K562 (cell line): Measurements from ENCODE around the gene SLC48A1. TPM values are rescaled to one million over a fixed set of nuclear protein-coding genes. Genes with fewer than 3 reads are reported as not detected.

Source experiments
- ATAC-seq: fragments of 200-7000 bp; cut with Tn5 transposase; 3 replicates; pipeline ENCODE4 v1.9.1; 2020; ENCODE audit warnings: moderate library complexity
- BruUV-seq: library from RNA; stranded (reverse); fragments of 400-500 nt; replicated peaks from 2 replicates; lab custom pipeline; 2021; lab: Mats Ljungman, UMichigan
- CTCF ChIA-PET: fragments of 300-600 bp; formaldehyde crosslinking; extraction: SDS; loops from one replicate; lab custom pipeline; 2021; ENCODE audit warnings: low intra/inter-chr PET ratio; lab: Yijun Ruan, JAX
- POLR2A ChIA-PET: fragments of 300-600, 350-650 bp; sonication (Branson Sonifier 250); formaldehyde crosslinking; extraction: SDS; loops from one replicate; lab custom pipeline; 2021; ENCODE audit warnings: antibody characterized with exemption, inconsistent platforms; lab: Yijun Ruan, JAX
- DNase-seq, 4 experiments: peaks; one replicate each; pipeline versions ENCODE4 v3.0.0 to v3.0.0-alpha.2; 2011 to 2018; ENCODE audit warnings: low spot score in 3 of 4, mixed read lengths in 3 of 4; ENCODE audit errors: extremely low read depth in 1 of 4
- FAIRE-seq: peaks from 2 replicates; lab custom pipeline; 2011; peaks lifted over from hg19 to GRCh38; lab: Jason Lieb, UNC
- H2AFZ ChIP-seq: 2 replicates; pipeline ENCODE4 v1.6.0; 2011; ENCODE audit warnings: low read depth, low read length, control low read depth, inconsistent platforms
- H3K27ac ChIP-seq: fragments of 200-600 bp; 3 replicates; pipeline ENCODE4 v1.8.0; 2011; ENCODE audit warnings: low read depth, mild to moderate bottlenecking, control low read depth, inconsistent platforms, low read length, moderate library complexity, mixed read lengths; ENCODE audit errors: extremely low read depth
- H3K27me3 ChIP-seq, 2 experiments: fragments of 300-600 bp in 1 of 2; 2 replicates in 1 of 2; 3 replicates in 1 of 2; pipeline versions ENCODE4 v1.6.0 to v1.8.0; 2011; ENCODE audit warnings: inconsistent platforms in 2 of 2, low read length in 2 of 2, mild to moderate bottlenecking in 1 of 2, mixed read lengths in 1 of 2, moderate library complexity in 1 of 2; ENCODE audit not compliant: control insufficient read depth in 2 of 2, insufficient read depth in 2 of 2
- H3K36me3 ChIP-seq: fragments of 300-600 bp; 3 replicates; pipeline ENCODE4 v1.8.0; 2011; ENCODE audit warnings: mild to moderate bottlenecking, low read length, inconsistent platforms; ENCODE audit not compliant: control insufficient read depth, insufficient read depth
- H3K4me1 ChIP-seq, 2 experiments: fragments of 200-600 bp in 1 of 2; replicated peaks in 1 of 2; 2 replicates in 1 of 2; 3 replicates in 1 of 2; pipeline versions ENCODE4 v1.5.1 to v1.8.0; 2011; ENCODE audit warnings: inconsistent platforms in 2 of 2, low read length in 2 of 2, mild to moderate bottlenecking in 1 of 2, mixed read lengths in 1 of 2, moderate library complexity in 1 of 2; ENCODE audit not compliant: control insufficient read depth in 2 of 2, insufficient read depth in 2 of 2
- H3K4me2 ChIP-seq: 2 replicates; pipeline ENCODE4 v1.6.1; 2011; ENCODE audit warnings: low read length, control low read depth, inconsistent platforms, mixed read lengths; ENCODE audit not compliant: insufficient read depth
- H3K4me3 ChIP-seq: fragments of 200-600 bp; sonication (generic), shearing (Covaris generic); 2 replicates; pipeline ENCODE4 v1.5.1; 2016; ENCODE audit warnings: control low read depth, inconsistent platforms
- H3K79me2 ChIP-seq: fragments of 200-600 bp; 3 replicates; pipeline ENCODE4 v1.8.0; 2011; ENCODE audit warnings: low read length, inconsistent platforms; ENCODE audit not compliant: control insufficient read depth, insufficient read depth
- H3K9ac ChIP-seq, 2 experiments: 2 replicates each; pipeline versions ENCODE4 v1.6.0 to v1.6.1; 2011; ENCODE audit warnings: low read depth in 2 of 2, low read length in 2 of 2, control low read depth in 1 of 2, inconsistent platforms in 1 of 2, mild to moderate bottlenecking in 1 of 2, mixed read lengths in 1 of 2; ENCODE audit not compliant: insufficient read depth in 1 of 2
- H3K9me1 ChIP-seq: one replicate; pipeline ENCODE4 v1.6.0; 2011; ENCODE audit warnings: inconsistent platforms, mild to moderate bottlenecking, low read length, moderate library complexity; ENCODE audit not compliant: control insufficient read depth, insufficient read depth
- H3K9me3 ChIP-seq: replicated peaks from 2 replicates; pipeline ENCODE4 v1.5.1; 2011; ENCODE audit warnings: low read depth, low read length, inconsistent platforms; ENCODE audit not compliant: control insufficient read depth, insufficient read depth
- H4K20me1 ChIP-seq: replicated peaks from 2 replicates; pipeline ENCODE4 v1.6.1; 2011; ENCODE audit warnings: low read length, inconsistent platforms, mixed read lengths; ENCODE audit not compliant: control insufficient read depth, insufficient read depth
- ARID1B ChIP-seq: fragments of 450-650 bp; IDR thresholded peaks from 2 replicates; pipeline ENCODE4 v1.6.1; 2016; ENCODE audit warnings: antibody characterized with exemption, mild to moderate bottlenecking, inconsistent platforms
- ATF3 ChIP-seq, 2 experiments: fragments of 450-650 bp in 1 of 2; sonication (generic) in 1 of 2; formaldehyde crosslinking in 1 of 2; IDR thresholded peaks in 1 of 2; conservative IDR thresholded peaks in 1 of 2; 2 replicates each; pipeline versions ENCODE4 v1.6.1 to v1.8.1; 2016 to 2023; ENCODE audit warnings: mild to moderate bottlenecking in 2 of 2, moderate library complexity in 2 of 2, inconsistent platforms in 1 of 2, missing genetic modification reagents in 1 of 2
- DPF2 ChIP-seq: fragments of 450-650 bp; IDR thresholded peaks from 2 replicates; pipeline ENCODE4 v1.6.1; 2016
- EP400 ChIP-seq: fragments of 450-650 bp; IDR thresholded peaks from 2 replicates; pipeline ENCODE4 v1.6.1; 2017; ENCODE audit warnings: antibody characterized with exemption, mild to moderate bottlenecking, moderate library complexity
- ERF ChIP-seq: fragments of 450-650 bp; formaldehyde crosslinking; IDR thresholded peaks from 2 replicates; pipeline ENCODE4 v1.4.0; 2020; ENCODE audit warnings: mild to moderate bottlenecking, mixed read lengths
- FOSL1 ChIP-seq: fragments of 200-800 bp; sonication (Bioruptor generic); conservative IDR thresholded peaks from 2 replicates; pipeline ENCODE4 v1.6.1; 2016; ENCODE audit warnings: missing genetic modification characterization, missing compliant biosample characterization
- JUND ChIP-seq, 2 experiments: IDR thresholded peaks; 2 replicates in 1 of 2; 3 replicates in 1 of 2; pipeline ENCODE4 v1.6.1; 2011; ENCODE audit warnings: borderline replicate concordance in 2 of 2, low read depth in 2 of 2, low read length in 2 of 2, improper control_type of control experiment in 1 of 2, missing biosample characterization in 1 of 2, missing genetic modification characterization in 1 of 2, missing genetic modification reagents in 1 of 2
- MNT ChIP-seq, 2 experiments: fragments of 450-650 bp; conservative IDR thresholded peaks; 2 replicates each; pipeline ENCODE4 v1.6.1; 2017; ENCODE audit warnings: mild to moderate bottlenecking in 2 of 2, moderate library complexity in 2 of 2
- NCOA1 ChIP-seq: fragments of 450-650 bp; IDR thresholded peaks from 2 replicates; pipeline ENCODE4 v1.6.1; 2016; ENCODE audit warnings: low read depth
- SMARCA4 ChIP-seq: fragments of 450-650 bp; IDR thresholded peaks from 2 replicates; pipeline ENCODE4 v1.6.1; 2016
- TEAD1 ChIP-seq, 2 experiments: fragments of 450-650 bp in 1 of 2; sonication (generic) in 1 of 2; formaldehyde crosslinking; IDR thresholded peaks; 2 replicates each; pipeline versions ENCODE4 v1.4.0 to v1.8.0; 2020 to 2022; ENCODE audit warnings: mild to moderate bottlenecking in 2 of 2, missing genetic modification reagents in 1 of 2
- TEAD2 ChIP-seq: fragments of 450-650 bp; IDR thresholded peaks from 2 replicates; pipeline ENCODE4 v1.6.1; 2016; ENCODE audit warnings: missing genetic modification characterization, control low read depth, missing compliant biosample characterization
- TEAD4 ChIP-seq, 2 experiments: sonication (generic) in 1 of 2; formaldehyde crosslinking in 1 of 2; IDR thresholded peaks; 2 replicates each; pipeline versions ENCODE4 v1.6.1 to v1.8.0; 2012 to 2022; ENCODE audit warnings: borderline replicate concordance in 1 of 2, inconsistent platforms in 1 of 2, low read length in 1 of 2, mild to moderate bottlenecking in 1 of 2, missing genetic modification reagents in 1 of 2
- VEZF1 ChIP-seq: fragments of 200-800 bp; sonication (Bioruptor generic); IDR thresholded peaks from 2 replicates; pipeline ENCODE4 v1.6.1; 2017; ENCODE audit warnings: missing genetic modification characterization, missing compliant biosample characterization
- WGBS: fragments of 100-300 bp; shearing (Covaris generic); methylation state at CpG from one replicate; pipeline ENCODE4 v1.1.6; 2016; ENCODE audit warnings: low coverage, mixed read lengths; ENCODE audit not compliant: insufficient coverage; ENCODE audit errors: missing lambda C conversion rate; 5-methylcytosine and 5-hydroxymethylcytosine counted together
- in situ Hi-C: fragments of 300-500 bp; cut with MboI; formaldehyde crosslinking; loops from 4 replicates; pipeline ENCODE4 v1.15.0; 2018; ENCODE audit warnings: inconsistent platforms, mixed read lengths
- intact Hi-C: fragments of 100-400 bp; cut with micrococcal nuclease; formaldehyde crosslinking; loops from 2 replicates; pipeline ENCODE4 v1.14.2; 2022
- polyA plus RNA-seq, 8 experiments: library from polyadenylated mRNA; depleted of rRNA in 4 of 8; stranded (reverse) in 5 of 8; unstranded in 3 of 8; fragments of >200 nt; fragmentation: Nextera tagmentation in 2 of 8; fragmentation: Illumina TruSeq in 1 of 8; extraction: Ambion mirVana in 2 of 8; extraction: Trizol in 1 of 8; gene quantifications; 2 replicates each; pipeline versions ENCODE4 v1.2.1 to v1.2.3, GENCODE V29; 2011 to 2014; ENCODE audit warnings: inconsistent platforms in 1 of 8, missing spikeins in 1 of 8
- total RNA-seq, 7 experiments: library from RNA; depleted of rRNA in 6 of 7; stranded (reverse); fragments of >200 nt in 6 of 7; fragmentation: Illumina TruSeq in 2 of 7; extraction: Trizol in 2 of 7; gene quantifications; 2 replicates each; pipeline versions ENCODE4 v1.2.1 to v1.2.3, GENCODE V29; 2011 to 2021; ENCODE audit warnings: low replicate concordance in 1 of 7

The SLC48A1 gene
- total and polyA plus RNA-seq, 9 of the 15 experiments (the other 6 are each of a cell fraction or from before 2014, with no cell fraction given), result 10.7 to 37.5 (median 18.7) TPM

- DNase-seq (peak in 3 of 4 experiments; percentile 52 to 68 (median 65)), ATAC-seq (peak; percentile 5; the same call in 2 of the 3 replicates), FAIRE-seq (no peak)
- no peaks in the 10 kb centered on the region for H3K9me3 ChIP-seq
- H3K9me1 ChIP-seq, result no peaks in the 10 kb centered on the region
- BruUV-seq, result no TSS peak
- no peaks in the 10 kb centered on the region for H4K20me1 ChIP-seq
- H3K4me3 ChIP-seq, result peak overlapping the region; percentile 68
- POLR2A ChIA-PET, result interaction anchor here (0.8 to 1.4 kb wide), 5 partner anchors 8 to 64 kb away, joined by 3 to 5 read pairs (median 4); no protein-coding TSS in a partner anchor
- WGBS, result 37% methylated on average over 16 of the region's 17 CpGs
- H3K9ac ChIP-seq, result peak overlapping the region; percentile 73 to 96
- intact Hi-C loops (no loop called here), in situ Hi-C loops (no loop called here)
- H3K27me3 ChIP-seq, result no peaks in the 10 kb centered on the region
- H3K4me2 ChIP-seq, result peak overlapping the region; percentile 94
- H2AFZ ChIP-seq, result peak overlapping the region; percentile 51
- CTCF ChIA-PET, result interaction anchor here (1.2 to 2.6 kb wide), 2 partner anchors 17 to 18 kb away, joined by 3 to 17 read pairs; no protein-coding TSS in a partner anchor
- H3K4me1 ChIP-seq, result peaks cover 38 to 53% of the 10 kb centered on the region in 2 experiments
- peaks cover 17% of the 10 kb centered on the region for H3K36me3 ChIP-seq
- H3K79me2 ChIP-seq, result peaks cover 47% of the 10 kb centered on the region
- peak overlapping the region; percentile 80 for H3K27ac ChIP-seq
- peak; percentile 86 for TF ChIP-seq ATF3 (IDR thresholded peaks at IDR 0.05)
- TF ChIP-seq ATF3 (CRISPR knock-in tag; conservative IDR thresholded peaks at IDR 0.05), result no peak
- TF ChIP-seq SMARCA4, result peak; percentile 63; the same call in 1 of the 2 replicates
- peak; percentile 74 for TF ChIP-seq TEAD4 (IDR thresholded peaks at IDR 0.05; ENCODE audit: low read length)
- no peak for TF ChIP-seq TEAD4 (CRISPR knock-in tag; IDR thresholded peaks at IDR 0.05; ENCODE audit: borderline replicate concordance)
- TF ChIP-seq ARID1B, result peak; percentile 68
- peak; percentile 14; the same call in 1 of the 2 replicates for TF ChIP-seq NCOA1
- peak; percentile 78 for TF ChIP-seq DPF2
- TF ChIP-seq EP400, result no peak; the same call in 1 of the 2 replicates
- TF ChIP-seq TEAD1 (CRISPR knock-in tag; IDR thresholded peaks at IDR 0.05), result peak in 1 of 2 experiments; percentile 92; a peak in 1 of 4 replicates
- TF ChIP-seq TEAD2, result peak; percentile 72; the same call in 1 of the 2 replicates
- no peak for TF ChIP-seq ERF
- TF ChIP-seq MNT (conservative IDR thresholded peaks at IDR 0.05), result peak in 1 of 2 experiments; percentile 34; a peak in 2 of 4 replicates
- peak; percentile 92 for TF ChIP-seq FOSL1 (tag)
- TF ChIP-seq JUND (IDR thresholded peaks at IDR 0.05; ENCODE audit: borderline replicate concordance, low read depth, low read length), result peak; percentile 83
- TF ChIP-seq JUND (tag; IDR thresholded peaks at IDR 0.05; ENCODE audit: borderline replicate concordance, low read depth, low read length), result peak; percentile 42; the same call in 1 of the 3 replicates
- peak; percentile 88 for TF ChIP-seq VEZF1 (CRISPR knock-in tag)
Observed at GRCh38 chr12:47820631-47821345, 47.8 kb downstream of the SLC48A1 start.
